K562 (cell line): ENCODE data around the gene CNDP2. TPM values are rescaled to one million over a fixed set of nuclear protein-coding genes. Genes with fewer than 3 reads are reported as not detected.

Experiments
- ATAC-seq: fragments of 200-7000 bp; cut with Tn5 transposase; 3 replicates; pipeline ENCODE4 v1.9.1; 2020; ENCODE audit warnings: moderate library complexity
- BruUV-seq: library from RNA; stranded (reverse); fragments of 400-500 nt; replicated peaks from 2 replicates; lab custom pipeline; 2021; lab: Mats Ljungman, UMichigan
- CTCF ChIA-PET: fragments of 300-600 bp; formaldehyde crosslinking; extraction: SDS; loops from one replicate; lab custom pipeline; 2021; ENCODE audit warnings: low intra/inter-chr PET ratio; lab: Yijun Ruan, JAX
- POLR2A ChIA-PET: fragments of 300-600, 350-650 bp; sonication (Branson Sonifier 250); formaldehyde crosslinking; extraction: SDS; loops from one replicate; lab custom pipeline; 2021; ENCODE audit warnings: antibody characterized with exemption, inconsistent platforms; lab: Yijun Ruan, JAX
- DNase-seq, 4 experiments: peaks; one replicate each; pipeline versions ENCODE4 v3.0.0 to v3.0.0-alpha.2; 2011 to 2018; ENCODE audit warnings: low spot score in 3 of 4, mixed read lengths in 3 of 4; ENCODE audit errors: extremely low read depth in 1 of 4
- FAIRE-seq: peaks from 2 replicates; lab custom pipeline; 2011; peaks lifted over from hg19 to GRCh38; lab: Jason Lieb, UNC
- H2AFZ ChIP-seq: 2 replicates; pipeline ENCODE4 v1.6.0; 2011; ENCODE audit warnings: low read depth, low read length, control low read depth, inconsistent platforms
- H3K27ac ChIP-seq: fragments of 200-600 bp; 3 replicates; pipeline ENCODE4 v1.8.0; 2011; ENCODE audit warnings: low read depth, mild to moderate bottlenecking, control low read depth, inconsistent platforms, low read length, moderate library complexity, mixed read lengths; ENCODE audit errors: extremely low read depth
- H3K27me3 ChIP-seq, 2 experiments: fragments of 300-600 bp in 1 of 2; 2 replicates in 1 of 2; 3 replicates in 1 of 2; pipeline versions ENCODE4 v1.6.0 to v1.8.0; 2011; ENCODE audit warnings: inconsistent platforms in 2 of 2, low read length in 2 of 2, mild to moderate bottlenecking in 1 of 2, mixed read lengths in 1 of 2, moderate library complexity in 1 of 2; ENCODE audit not compliant: control insufficient read depth in 2 of 2, insufficient read depth in 2 of 2
- H3K36me3 ChIP-seq: fragments of 300-600 bp; 3 replicates; pipeline ENCODE4 v1.8.0; 2011; ENCODE audit warnings: mild to moderate bottlenecking, low read length, inconsistent platforms; ENCODE audit not compliant: control insufficient read depth, insufficient read depth
- H3K4me1 ChIP-seq, 2 experiments: fragments of 200-600 bp in 1 of 2; replicated peaks in 1 of 2; 2 replicates in 1 of 2; 3 replicates in 1 of 2; pipeline versions ENCODE4 v1.5.1 to v1.8.0; 2011; ENCODE audit warnings: inconsistent platforms in 2 of 2, low read length in 2 of 2, mild to moderate bottlenecking in 1 of 2, mixed read lengths in 1 of 2, moderate library complexity in 1 of 2; ENCODE audit not compliant: control insufficient read depth in 2 of 2, insufficient read depth in 2 of 2
- H3K4me2 ChIP-seq: 2 replicates; pipeline ENCODE4 v1.6.1; 2011; ENCODE audit warnings: low read length, control low read depth, inconsistent platforms, mixed read lengths; ENCODE audit not compliant: insufficient read depth
- H3K4me3 ChIP-seq: fragments of 200-600 bp; sonication (generic), shearing (Covaris generic); 2 replicates; pipeline ENCODE4 v1.5.1; 2016; ENCODE audit warnings: control low read depth, inconsistent platforms
- H3K79me2 ChIP-seq: fragments of 200-600 bp; 3 replicates; pipeline ENCODE4 v1.8.0; 2011; ENCODE audit warnings: low read length, inconsistent platforms; ENCODE audit not compliant: control insufficient read depth, insufficient read depth
- H3K9ac ChIP-seq, 2 experiments: 2 replicates each; pipeline versions ENCODE4 v1.6.0 to v1.6.1; 2011; ENCODE audit warnings: low read depth in 2 of 2, low read length in 2 of 2, control low read depth in 1 of 2, inconsistent platforms in 1 of 2, mild to moderate bottlenecking in 1 of 2, mixed read lengths in 1 of 2; ENCODE audit not compliant: insufficient read depth in 1 of 2
- H3K9me1 ChIP-seq: one replicate; pipeline ENCODE4 v1.6.0; 2011; ENCODE audit warnings: inconsistent platforms, mild to moderate bottlenecking, low read length, moderate library complexity; ENCODE audit not compliant: control insufficient read depth, insufficient read depth
- H3K9me3 ChIP-seq: replicated peaks from 2 replicates; pipeline ENCODE4 v1.5.1; 2011; ENCODE audit warnings: low read depth, low read length, inconsistent platforms; ENCODE audit not compliant: control insufficient read depth, insufficient read depth
- H4K20me1 ChIP-seq: replicated peaks from 2 replicates; pipeline ENCODE4 v1.6.1; 2011; ENCODE audit warnings: low read length, inconsistent platforms, mixed read lengths; ENCODE audit not compliant: control insufficient read depth, insufficient read depth
- ATF3 ChIP-seq, 2 experiments: fragments of 450-650 bp in 1 of 2; sonication (generic) in 1 of 2; formaldehyde crosslinking in 1 of 2; IDR thresholded peaks in 1 of 2; conservative IDR thresholded peaks in 1 of 2; 2 replicates each; pipeline versions ENCODE4 v1.6.1 to v1.8.1; 2016 to 2023; ENCODE audit warnings: mild to moderate bottlenecking in 2 of 2, moderate library complexity in 2 of 2, inconsistent platforms in 1 of 2, missing genetic modification reagents in 1 of 2
- C11orf30 ChIP-seq: fragments of 450-650 bp; IDR thresholded peaks from 2 replicates; pipeline ENCODE4 v1.6.1; 2016; ENCODE audit warnings: low read depth, mild to moderate bottlenecking
- EP300 ChIP-seq: IDR thresholded peaks from 2 replicates; pipeline ENCODE4 v1.6.1; 2012; ENCODE audit warnings: low read length, improper control_type of control experiment
- HMG20B ChIP-seq: fragments of 250-450 bp; sonication (Bioruptor Pico); IDR thresholded peaks from 2 replicates; pipeline ENCODE4 v1.5.0; 2021; ENCODE audit warnings: mild to moderate bottlenecking
- JUND ChIP-seq, 2 experiments: IDR thresholded peaks; 2 replicates in 1 of 2; 3 replicates in 1 of 2; pipeline ENCODE4 v1.6.1; 2011; ENCODE audit warnings: borderline replicate concordance in 2 of 2, low read depth in 2 of 2, low read length in 2 of 2, improper control_type of control experiment in 1 of 2, missing biosample characterization in 1 of 2, missing genetic modification characterization in 1 of 2, missing genetic modification reagents in 1 of 2
- PHTF2 ChIP-seq: fragments of 250-450 bp; sonication (Bioruptor Pico); IDR thresholded peaks from 2 replicates; pipeline ENCODE4 v1.5.0; 2021; ENCODE audit warnings: mild to moderate bottlenecking
- RBM39 ChIP-seq: fragments of 200-400 bp; formaldehyde crosslinking; optimal IDR thresholded peaks from 2 replicates; pipeline ENCODE3; 2018; ENCODE audit warnings: low read depth, low read length
- RREB1 ChIP-seq: fragments of 250-450 bp; sonication (Bioruptor Pico); IDR thresholded peaks from 2 replicates; pipeline ENCODE4 v1.4.0; 2020
- SAFB2 ChIP-seq: fragments of 200-400 bp; formaldehyde crosslinking; IDR thresholded peaks from 2 replicates; pipeline ENCODE4 v1.6.1; 2018; ENCODE audit warnings: borderline replicate concordance, low read length, low read depth, moderate library complexity; ENCODE audit not compliant: severe bottlenecking
- SLC30A9 ChIP-seq: fragments of 250-450 bp; sonication (Bioruptor Pico); IDR thresholded peaks from 2 replicates; pipeline ENCODE4 v1.8.0; 2022; ENCODE audit warnings: mild to moderate bottlenecking, moderate library complexity
- ZBTB33 ChIP-seq: sonication (generic); formaldehyde crosslinking; IDR thresholded peaks from 2 replicates; pipeline ENCODE4 v1.8.1; 2023; ENCODE audit warnings: mild to moderate bottlenecking, missing genetic modification reagents
- ZBTB9 ChIP-seq: fragments of 450-650 bp; formaldehyde crosslinking; IDR thresholded peaks from 2 replicates; pipeline ENCODE4 v1.4.0; 2020; ENCODE audit warnings: mild to moderate bottlenecking, moderate library complexity
- WGBS: fragments of 100-300 bp; shearing (Covaris generic); methylation state at CpG from one replicate; pipeline ENCODE4 v1.1.6; 2016; ENCODE audit warnings: low coverage, mixed read lengths; ENCODE audit not compliant: insufficient coverage; ENCODE audit errors: missing lambda C conversion rate; 5-methylcytosine and 5-hydroxymethylcytosine counted together
- in situ Hi-C: fragments of 300-500 bp; cut with MboI; formaldehyde crosslinking; loops from 4 replicates; pipeline ENCODE4 v1.15.0; 2018; ENCODE audit warnings: inconsistent platforms, mixed read lengths
- intact Hi-C: fragments of 100-400 bp; cut with micrococcal nuclease; formaldehyde crosslinking; loops from 2 replicates; pipeline ENCODE4 v1.14.2; 2022
- polyA plus RNA-seq, 8 experiments: library from polyadenylated mRNA; depleted of rRNA in 4 of 8; stranded (reverse) in 5 of 8; unstranded in 3 of 8; fragments of >200 nt; fragmentation: Nextera tagmentation in 2 of 8; fragmentation: Illumina TruSeq in 1 of 8; extraction: Ambion mirVana in 2 of 8; extraction: Trizol in 1 of 8; gene quantifications; 2 replicates each; pipeline versions ENCODE4 v1.2.1 to v1.2.3, GENCODE V29; 2011 to 2014; ENCODE audit warnings: inconsistent platforms in 1 of 8, missing spikeins in 1 of 8
- total RNA-seq, 7 experiments: library from RNA; depleted of rRNA in 6 of 7; stranded (reverse); fragments of >200 nt in 6 of 7; fragmentation: Illumina TruSeq in 2 of 7; extraction: Trizol in 2 of 7; gene quantifications; 2 replicates each; pipeline versions ENCODE4 v1.2.1 to v1.2.3, GENCODE V29; 2011 to 2021; ENCODE audit warnings: low replicate concordance in 1 of 7

The CNDP2 gene
- total and polyA plus RNA-seq, 9 of the 15 experiments (the other 6 are each of a cell fraction or from before 2014, with no cell fraction given), result 34.1 to 128 (median 53.8) TPM

GRCh38 chr18:74528913-74529312 is 32.8 kb downstream of the CNDP2 start:
- intact Hi-C loops, result no loop called here
- FAIRE-seq, result no peak
- POLR2A ChIA-PET, result no interaction called here
- TF ChIP-seq JUND (IDR thresholded peaks at IDR 0.05; ENCODE audit: borderline replicate concordance, low read depth, low read length) (no peak), JUND (tag; IDR thresholded peaks at IDR 0.05; ENCODE audit: borderline replicate concordance, low read depth, low read length) (no peak), PHTF2 (CRISPR knock-in tag) (no peak), EP300 (no peak), RREB1 (CRISPR knock-in tag) (no peak), HMG20B (CRISPR knock-in tag) (no peak), ZBTB9 (CRISPR knock-in tag) (no peak), ATF3 (IDR thresholded peaks at IDR 0.05) (no peak), ATF3 (CRISPR knock-in tag; conservative IDR thresholded peaks at IDR 0.05) (no peak), SAFB2 (no peak), RBM39 (no peak), C11orf30 (no peak), SLC30A9 (CRISPR knock-in tag) (no peak), ZBTB33 (CRISPR knock-in tag) (no peak)

More at GRCh38 chr18:74528913-74529312, 32.8 kb downstream of the CNDP2 start:
- Histone ChIP-seq H3K27me3 (peaks cover 10 to 41% of the 10 kb centered on the region in 2 experiments; a peak in 4 of 5 replicates), H3K4me1 (peaks cover 0 to under 1% of the 10 kb centered on the region in 2 experiments; a peak in 2 of 5 replicates), H3K9me3 (no peaks in the 10 kb centered on the region), H3K79me2 (no peaks in the 10 kb centered on the region), H3K4me2 (no peak overlapping the region), H4K20me1 (no peaks in the 10 kb centered on the region), H3K9ac (no peak overlapping the region), H3K36me3 (no peaks in the 10 kb centered on the region), H2AFZ (no peak overlapping the region), H3K4me3 (no peak overlapping the region), H3K9me1 (no peaks in the 10 kb centered on the region), H3K27ac (no peak overlapping the region)
- DNase-seq (no peak), ATAC-seq (no peak)
- in situ Hi-C loops, result no loop called here
- WGBS, result 0% methylated on average over 3 of the region's 3 CpGs
- no TSS peak for BruUV-seq
- CTCF ChIA-PET, result no interaction called here
